ENCODE results near the gene VEZT.

The VEZT gene

GRCh38 chr12:95241761-95242506, 24.3 kb downstream of the VEZT start:
- no peak overlapping the region for H3K4me3 ChIP-seq (replicated peaks; ENCODE audit: low read depth, low read length)
- DNase-seq (ENCODE audit: low read depth): no peak
- TF ChIP-seq, protein P1, sequence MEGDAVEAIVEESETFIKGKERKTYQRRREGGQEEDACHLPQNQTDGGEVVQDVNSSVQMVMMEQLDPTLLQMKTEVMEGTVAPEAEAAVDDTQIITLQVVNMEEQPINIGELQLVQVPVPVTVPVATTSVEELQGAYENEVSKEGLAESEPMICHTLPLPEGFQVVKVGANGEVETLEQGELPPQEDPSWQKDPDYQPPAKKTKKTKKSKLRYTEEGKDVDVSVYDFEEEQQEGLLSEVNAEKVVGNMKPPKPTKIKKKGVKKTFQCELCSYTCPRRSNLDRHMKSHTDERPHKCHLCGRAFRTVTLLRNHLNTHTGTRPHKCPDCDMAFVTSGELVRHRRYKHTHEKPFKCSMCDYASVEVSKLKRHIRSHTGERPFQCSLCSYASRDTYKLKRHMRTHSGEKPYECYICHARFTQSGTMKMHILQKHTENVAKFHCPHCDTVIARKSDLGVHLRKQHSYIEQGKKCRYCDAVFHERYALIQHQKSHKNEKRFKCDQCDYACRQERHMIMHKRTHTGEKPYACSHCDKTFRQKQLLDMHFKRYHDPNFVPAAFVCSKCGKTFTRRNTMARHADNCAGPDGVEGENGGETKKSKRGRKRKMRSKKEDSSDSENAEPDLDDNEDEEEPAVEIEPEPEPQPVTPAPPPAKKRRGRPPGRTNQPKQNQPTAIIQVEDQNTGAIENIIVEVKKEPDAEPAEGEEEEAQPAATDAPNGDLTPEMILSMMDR (IDR thresholded peaks at IDR 0.05; ENCODE audit: low read length, missing control alignments): no peak

DNA sequence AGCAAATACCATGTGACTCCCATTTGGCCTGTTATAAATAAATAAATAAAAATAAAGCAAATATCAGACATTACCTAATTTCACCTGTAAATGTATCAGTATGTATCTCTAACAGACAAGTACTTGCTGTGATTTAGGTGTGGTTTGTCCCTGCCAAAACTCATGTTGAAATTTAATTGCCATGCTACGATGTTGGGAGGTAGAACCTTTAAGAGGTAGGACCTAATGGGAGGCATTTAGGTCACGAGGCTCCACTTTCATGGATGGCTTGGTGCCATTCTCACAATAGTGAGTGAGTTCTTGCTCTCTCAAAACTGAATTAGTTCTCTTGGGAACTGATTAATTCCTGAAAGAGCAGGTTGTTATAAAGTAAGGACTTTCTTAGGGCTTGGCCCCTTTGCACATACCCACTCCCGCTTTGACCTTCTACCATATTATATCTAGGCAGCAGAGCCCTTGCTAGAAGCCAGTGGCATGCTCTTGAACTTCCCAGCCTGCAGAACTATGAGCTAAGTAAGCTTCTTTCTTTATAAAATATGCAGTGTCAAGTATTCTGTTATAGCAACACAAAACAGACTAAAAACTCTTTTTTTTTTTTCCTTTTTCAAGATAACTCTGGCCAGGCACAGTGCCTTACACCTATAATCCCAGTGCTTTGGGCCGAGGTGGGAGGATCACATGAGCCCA, 26.0 kb downstream of the VEZT start:
- H3K4me3 ChIP-seq (replicated peaks; ENCODE audit: low read depth, low read length): no peak overlapping the region
- TF ChIP-seq, protein P1 (IDR thresholded peaks at IDR 0.05; ENCODE audit: low read length, missing control alignments): no peak
- no peak for DNase-seq (ENCODE audit: low read depth)

GRCh38 chr12:95244350-95244749, 26.7 kb downstream of the VEZT start:
- no peak for DNase-seq (ENCODE audit: low read depth)
- TF ChIP-seq, protein P1 (IDR thresholded peaks at IDR 0.05; ENCODE audit: low read length, missing control alignments): no peak
- no peak overlapping the region for H3K4me3 ChIP-seq (replicated peaks; ENCODE audit: low read depth, low read length)

GRCh38 chr12:95248095-95248494, 30.5 kb downstream of the VEZT start:
- H3K4me3 ChIP-seq (replicated peaks; ENCODE audit: low read depth, low read length): no peak overlapping the region
- no peak for DNase-seq (ENCODE audit: low read depth)
- TF ChIP-seq, protein P1 (IDR thresholded peaks at IDR 0.05; ENCODE audit: low read length, missing control alignments): no peak

DNA sequence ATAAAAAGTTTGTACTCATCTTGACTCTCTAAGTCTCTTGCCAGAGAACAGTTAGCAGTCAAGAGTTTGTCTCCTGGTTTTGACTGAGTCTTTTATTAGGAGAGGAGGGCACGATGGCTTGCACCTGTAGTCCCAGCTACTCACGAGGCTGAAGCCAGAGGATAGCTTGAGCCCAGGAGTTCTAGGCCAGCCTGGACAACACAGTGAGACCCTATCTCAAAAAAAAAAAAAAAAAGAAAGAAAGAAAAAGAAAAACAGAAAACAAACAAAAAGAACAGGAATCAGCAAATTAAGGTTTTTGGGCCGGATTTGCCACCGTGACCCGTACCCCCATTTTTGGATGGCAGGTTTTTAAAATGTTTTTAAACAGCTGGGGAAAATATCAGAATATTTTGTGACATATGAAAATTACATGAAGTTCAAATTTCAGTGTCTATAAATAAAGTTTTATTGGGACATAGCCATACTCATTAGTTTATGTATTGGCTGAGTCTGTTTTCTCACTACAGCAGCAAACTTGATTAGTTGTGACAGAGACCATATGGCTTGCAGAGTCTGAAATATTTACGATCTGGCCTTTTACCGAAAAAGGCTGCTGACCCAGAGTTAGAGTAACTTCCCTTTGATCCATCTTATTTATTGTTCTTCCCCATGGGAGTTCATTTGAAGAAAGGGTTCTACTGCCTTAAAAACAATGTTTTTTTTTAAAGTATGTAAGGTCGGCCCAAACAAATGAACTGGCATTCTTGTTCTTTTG, 31.2 kb downstream of the VEZT start:
- TF ChIP-seq, protein P1 (IDR thresholded peaks at IDR 0.05; ENCODE audit: low read length, missing control alignments): no peak
- no peak overlapping the region for H3K4me3 ChIP-seq (replicated peaks; ENCODE audit: low read depth, low read length)
- DNase-seq (ENCODE audit: low read depth): peak; percentile 43

- TF ChIP-seq, protein P1 (IDR thresholded peaks at IDR 0.05; ENCODE audit: low read length, missing control alignments): no peak
- DNase-seq (ENCODE audit: low read depth): no peak
These were observed 35.8 kb downstream of the VEZT start for GRCh38 chr12:95253386-95253785.

More at GRCh38 chr12:95253386-95253785, 35.8 kb downstream of the VEZT start:
- H3K4me3 ChIP-seq (replicated peaks; ENCODE audit: low read depth, low read length): no peak overlapping the region
